ENCODE results near the gene PCDHA3.
"Not testable (repeated sequence)": the region's sequence is repeated elsewhere in the genome, so short reads cannot be mapped to it uniquely, and the experiment has no call there.

PCDHA3 gene

GRCh38 chr5:140800816-140801493, at the start of gene PCDHA3:
Gene PCDHA3, plus strand, starts transcription at chr5:140801057.
- no peak for DNase-seq (ENCODE audit: low read depth in 3 of 3)

GRCh38 chr5:140753561-140753960, 47.3 kb upstream of the PCDHA3 start:
- DNase-seq (ENCODE audit: low read depth in 3 of 3) = no peak

GRCh38 chr5:140764177-140764973, 36.5 kb upstream of the PCDHA3 start:
- no peak for DNase-seq (ENCODE audit: low read depth in 3 of 3)

- DNase-seq (ENCODE audit: low read depth in 3 of 3) = no peak
Measured at GRCh38 chr5:140767444-140767843, 33.4 kb upstream of the PCDHA3 start.

GRCh38 chr5:140780512-140780911, 20.3 kb upstream of the PCDHA3 start:
- no peak for DNase-seq (ENCODE audit: low read depth in 3 of 3)

- DNase-seq (ENCODE audit: low read depth in 3 of 3) = no peak
Measured at GRCh38 chr5:140785905-140786686, 14.8 kb upstream of the PCDHA3 start, which contains the start of gene PCDHA1. Gene PCDHA1, plus strand, starts transcription at chr5:140786140.

GRCh38 chr5:140787422-140787821, 13.4 kb upstream of the PCDHA3 start:
- DNase-seq (ENCODE audit: low read depth in 3 of 3) = not testable (repeated sequence)

- not testable (repeated sequence) for DNase-seq (ENCODE audit: low read depth in 3 of 3)
Measured at GRCh38 chr5:140787849-140788504, 12.9 kb upstream of the PCDHA3 start.

- no peak for DNase-seq (ENCODE audit: low read depth in 3 of 3)
Measured at GRCh38 chr5:140791089-140791488, 9.8 kb upstream of the PCDHA3 start.

- no peak for DNase-seq (ENCODE audit: low read depth in 3 of 3)
Measured at GRCh38 chr5:140794595-140795258, 6.1 kb upstream of the PCDHA3 start, which contains the start of gene PCDHA2. Gene PCDHA2, plus strand, starts transcription at chr5:140794852.

GRCh38 chr5:140795259-140795641, 5.6 kb upstream of the PCDHA3 start:
- DNase-seq (ENCODE audit: low read depth in 3 of 3) = no peak

GRCh38 chr5:140796072-140796717, 4.7 kb upstream of the PCDHA3 start:
- not testable (repeated sequence) for DNase-seq (ENCODE audit: low read depth in 3 of 3)

GRCh38 chr5:140796718-140797095, 4.2 kb upstream of the PCDHA3 start:
- DNase-seq (ENCODE audit: low read depth in 3 of 3) = no peak

GRCh38 chr5:140801494-140801841, 611 bp downstream of the PCDHA3 start:
- no peak for DNase-seq (ENCODE audit: low read depth in 3 of 3)

GRCh38 chr5:140802381-140802780, 1.5 kb downstream of the PCDHA3 start:
- DNase-seq (ENCODE audit: low read depth in 3 of 3) = not testable (repeated sequence)

- no peak for DNase-seq (ENCODE audit: low read depth in 3 of 3)
Measured at GRCh38 chr5:140802781-140803271, 2.0 kb downstream of the PCDHA3 start.

GRCh38 chr5:140806834-140807775, 6.2 kb downstream of the PCDHA3 start, which contains the start of gene PCDHA4:
Gene PCDHA4, plus strand, starts transcription at chr5:140807068.
- peak in 1 of 3 experiments; percentile 29 for DNase-seq (ENCODE audit: low read depth in 3 of 3)

GRCh38 chr5:140808241-140808888, 7.5 kb downstream of the PCDHA3 start:
- DNase-seq (ENCODE audit: low read depth in 3 of 3) = not testable (repeated sequence)

GRCh38 chr5:140808889-140809291, 8.0 kb downstream of the PCDHA3 start:
- no peak for DNase-seq (ENCODE audit: low read depth in 3 of 3)

All from stimulated activated CD4-positive, alpha-beta T cell treated with anti-CD3 and anti-CD28 coated beads, TNF-alpha, amount 100 ng/mL, for 24 hours (primary cell).